Measurements from ENCODE around the gene SUFU.

The SUFU gene

GRCh38 chr10:102642736-102643335 lies 139.1 kb downstream of the SUFU start:
- DNase-seq = peak; percentile 36

- DNase-seq = peak; percentile 55
Measured at GRCh38 chr10:102643336-102644065, 139.7 kb downstream of the SUFU start.

GRCh38 chr10:102644066-102644645 lies 140.4 kb downstream of the SUFU start, which contains the start of gene TRIM8:
Gene TRIM8 (plus strand): TSS chr10:102644479. CDS start chr10:102644618, 139 bp downstream.
- DNase-seq = peak; percentile 55

- DNase-seq = peak; percentile 85
Measured at GRCh38 chr10:102644646-102645387, 141.0 kb downstream of the SUFU start.

- peak; percentile 61 for DNase-seq
Measured at GRCh38 chr10:102645388-102645740, 141.6 kb downstream of the SUFU start.

- DNase-seq = peak; percentile 81
Measured at GRCh38 chr10:102645741-102646609, 142.2 kb downstream of the SUFU start.

GRCh38 chr10:102646610-102647442 lies 143.1 kb downstream of the SUFU start:
- peak; percentile 55 for DNase-seq

GRCh38 chr10:102647443-102648268 lies 143.9 kb downstream of the SUFU start:
- no peak for DNase-seq

GRCh38 chr10:102648269-102648888 lies 144.6 kb downstream of the SUFU start:
- DNase-seq = no peak

- DNase-seq = peak; percentile 35
Measured at GRCh38 chr10:102648889-102649796, 145.4 kb downstream of the SUFU start.

- DNase-seq = no peak
Measured at GRCh38 chr10:102649797-102650654, 146.3 kb downstream of the SUFU start.

- no peak for DNase-seq
Measured at GRCh38 chr10:102650655-102651454, 147.1 kb downstream of the SUFU start.

GRCh38 chr10:102651455-102652169 lies 147.8 kb downstream of the SUFU start:
- no peak for DNase-seq

GRCh38 chr10:102652170-102652916 lies 148.6 kb downstream of the SUFU start:
- DNase-seq = no peak

GRCh38 chr10:102653060-102653459 lies 149.3 kb downstream of the SUFU start:
- no peak for DNase-seq

GRCh38 chr10:102654566-102654965 lies 150.8 kb downstream of the SUFU start:
- no peak for DNase-seq
